Tibial nerve (tissue), 4 donors: Measurements from ENCODE around the gene SPESP1.
"Not testable (repeated sequence)": the region's sequence is repeated elsewhere in the genome, so short reads cannot be mapped to it uniquely, and the experiment has no call there.

ENCODE experiments used
- CTCF ChIP-seq, 5 experiments: fragments of 200-600 bp in 3 of 5; fragments of 450-650 bp in 2 of 5; sonication (generic) in 3 of 5; IDR thresholded peaks; one replicate each; pipeline ENCODE4 v1.5.1; 2016 to 2019; ENCODE audit warnings: antibody characterized with exemption in 5 of 5, mild to moderate bottlenecking in 3 of 5, moderate library complexity in 2 of 5
- EP300 ChIP-seq, 2 donors: sonication (generic); formaldehyde crosslinking; IDR thresholded peaks; one replicate each; pipeline ENCODE4 v1.6.1; 2017; ENCODE audit warnings: antibody characterized with exemption in 2 of 2, mild to moderate bottlenecking in 1 of 2
- POLR2A ChIP-seq, 2 donors: fragments of 450-650 bp; IDR thresholded peaks; one replicate each; pipeline ENCODE4 v1.6.1; 2017; ENCODE audit warnings: antibody characterized with exemption in 2 of 2, mild to moderate bottlenecking in 2 of 2, moderate library complexity in 2 of 2

- TF ChIP-seq POLR2A, EP300, CTCF (IDR thresholded peaks at IDR 0.05): not testable (repeated sequence)
These were observed 33.4 kb downstream of the SPESP1 start for GRCh38 chr15:68963719-68964118.
